Testis (tissue), 2 donors: ENCODE results near the gene CP.

Experiments
- CTCF ChIP-seq, 3 experiments: fragments of 450-650 bp in 2 of 3; fragments of 200-600 bp in 1 of 3; sonication (generic) in 1 of 3; IDR thresholded peaks; one replicate each; pipeline ENCODE4 v1.5.1; 2016 to 2019; ENCODE audit warnings: antibody characterized with exemption in 3 of 3, mild to moderate bottlenecking in 2 of 3, moderate library complexity in 1 of 3
- POLR2A ChIP-seq: fragments of 450-650 bp; IDR thresholded peaks from one replicate; pipeline ENCODE4 v1.6.1; 2017; ENCODE audit warnings: antibody characterized with exemption, mild to moderate bottlenecking, moderate library complexity

- TF ChIP-seq CTCF (IDR thresholded peaks at IDR 0.05) (no peak), POLR2A (no peak)
Measured at GRCh38 chr3:149258298-149258697, 36.7 kb upstream of the CP start.
